Measurements from ENCODE around the gene ESR1.

ESR1 gene

DNA sequence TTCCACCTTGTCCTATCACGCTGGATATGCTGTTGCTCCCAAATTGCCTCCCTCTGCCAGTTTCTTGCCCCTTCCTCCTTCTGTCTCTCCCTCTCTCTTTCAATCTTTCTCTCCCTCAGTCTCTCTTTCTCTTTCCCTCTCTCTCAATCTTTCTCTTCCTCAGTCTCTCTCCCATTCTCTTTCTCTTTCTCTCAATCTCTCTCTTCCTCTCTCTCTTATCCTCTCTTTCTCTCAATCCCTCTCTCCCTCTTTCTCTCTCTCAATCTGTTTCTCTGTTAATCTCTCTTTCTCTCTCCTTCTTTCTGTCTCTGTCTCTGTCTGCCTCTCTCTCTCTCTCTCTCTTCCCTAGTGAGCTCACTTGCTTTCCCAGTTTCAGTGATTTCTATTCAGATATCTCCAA is 245.8 kb downstream of the ESR1 start:
- Histone ChIP-seq H2BK12ac (ENCODE audit: low read length) (no peak overlapping the region), H3K79me1 (ENCODE audit: low read depth, low read length) (peaks cover 1% of the 10 kb centered on the region), H2BK120ac (ENCODE audit: low read depth, low read length) (no peak overlapping the region), H2AK5ac (ENCODE audit: low read depth, low read length) (no peak overlapping the region), H3K4me3 (ENCODE audit: low read length in 2 of 2) (no peak overlapping the region), H3K18ac (ENCODE audit: low read length) (no peak overlapping the region), H3K9ac (ENCODE audit: low read depth, low read length, poor library complexity) (no peak overlapping the region), H3K9me3 (replicated peaks in 1 of 2; ENCODE audit: control insufficient read depth in 2 of 2, insufficient read depth in 1 of 2, low read depth in 1 of 2, low read length in 2 of 2) (no peaks in the 10 kb centered on the region), H3K36me3 (replicated peaks in 1 of 2; ENCODE audit: control insufficient read depth in 2 of 2, insufficient read depth in 2 of 2, low read length in 2 of 2) (no peaks in the 10 kb centered on the region), H2AFZ (ENCODE audit: low read length) (no peak overlapping the region), H3K23ac (ENCODE audit: low read depth, low read length, poor library complexity) (no peak overlapping the region), H2BK15ac (ENCODE audit: low read length) (no peak overlapping the region), H3K4ac (ENCODE audit: low read length) (no peak overlapping the region), H3K27ac (replicated peaks; ENCODE audit: low read length) (no peak overlapping the region), H3K4me1 (ENCODE audit: control insufficient read depth in 2 of 2, insufficient read depth in 1 of 2, low read depth in 1 of 2, low read length in 2 of 2) (peaks cover 0 to 2% of the 10 kb centered on the region in 2 donors), H3K14ac (ENCODE audit: low read length) (no peak overlapping the region), H2BK5ac (ENCODE audit: low read length) (no peak overlapping the region), H4K91ac (ENCODE audit: low read depth, low read length, poor library complexity) (no peak overlapping the region), H3K27me3 (ENCODE audit: control insufficient read depth in 3 of 3, insufficient read depth in 3 of 3, low read depth in 1 of 3, low read length in 3 of 3) (no peaks in the 10 kb centered on the region), H4K8ac (ENCODE audit: low read depth, low read length) (no peak overlapping the region), H3K4me2 (ENCODE audit: insufficient read depth, low read length, poor library complexity, severe bottlenecking) (no peak overlapping the region)
- DNase-seq (ENCODE audit: low spot score), result no peak
- WGBS, 2 donors (ENCODE audit: extremely low coverage in 2 of 2, insufficient read length in 2 of 2, insufficient replicate concordance in 1 of 2), result no CpG with 5 or more reads among the region's 1 CpG

GRCh38 chr6:152054441-152054840 is 247.0 kb downstream of the ESR1 start:
- Histone ChIP-seq H2BK120ac (ENCODE audit: low read depth, low read length) (no peak overlapping the region), H3K4me2 (ENCODE audit: insufficient read depth, low read length, poor library complexity, severe bottlenecking) (no peak overlapping the region), H2BK15ac (ENCODE audit: low read length) (no peak overlapping the region), H3K23ac (ENCODE audit: low read depth, low read length, poor library complexity) (no peak overlapping the region), H3K4ac (ENCODE audit: low read length) (no peak overlapping the region), H2AK5ac (ENCODE audit: low read depth, low read length) (no peak overlapping the region), H2BK5ac (ENCODE audit: low read length) (no peak overlapping the region), H3K79me1 (ENCODE audit: low read depth, low read length) (peaks cover 1% of the 10 kb centered on the region), H4K91ac (ENCODE audit: low read depth, low read length, poor library complexity) (no peak overlapping the region), H3K36me3 (replicated peaks in 1 of 2; ENCODE audit: control insufficient read depth in 2 of 2, insufficient read depth in 2 of 2, low read length in 2 of 2) (no peaks in the 10 kb centered on the region), H2BK12ac (ENCODE audit: low read length) (no peak overlapping the region), H3K27me3 (ENCODE audit: control insufficient read depth in 3 of 3, insufficient read depth in 3 of 3, low read depth in 1 of 3, low read length in 3 of 3) (no peaks in the 10 kb centered on the region), H3K4me3 (ENCODE audit: low read length in 2 of 2) (no peak overlapping the region), H3K9ac (ENCODE audit: low read depth, low read length, poor library complexity) (no peak overlapping the region), H3K9me3 (replicated peaks in 1 of 2; ENCODE audit: control insufficient read depth in 2 of 2, insufficient read depth in 1 of 2, low read depth in 1 of 2, low read length in 2 of 2) (no peaks in the 10 kb centered on the region), H2AFZ (ENCODE audit: low read length) (no peak overlapping the region), H3K27ac (replicated peaks; ENCODE audit: low read length) (no peak overlapping the region), H3K18ac (ENCODE audit: low read length) (no peak overlapping the region), H3K14ac (ENCODE audit: low read length) (no peak overlapping the region), H3K4me1 (ENCODE audit: control insufficient read depth in 2 of 2, insufficient read depth in 1 of 2, low read depth in 1 of 2, low read length in 2 of 2) (peaks cover 0 to 2% of the 10 kb centered on the region in 2 donors), H4K8ac (ENCODE audit: low read depth, low read length) (no peak overlapping the region)
- no CpG with 5 or more reads among the region's 7 CpGs for WGBS, 2 donors (ENCODE audit: extremely low coverage in 2 of 2, insufficient read length in 2 of 2, insufficient replicate concordance in 1 of 2)
- DNase-seq (ENCODE audit: low spot score), result no peak

DNA sequence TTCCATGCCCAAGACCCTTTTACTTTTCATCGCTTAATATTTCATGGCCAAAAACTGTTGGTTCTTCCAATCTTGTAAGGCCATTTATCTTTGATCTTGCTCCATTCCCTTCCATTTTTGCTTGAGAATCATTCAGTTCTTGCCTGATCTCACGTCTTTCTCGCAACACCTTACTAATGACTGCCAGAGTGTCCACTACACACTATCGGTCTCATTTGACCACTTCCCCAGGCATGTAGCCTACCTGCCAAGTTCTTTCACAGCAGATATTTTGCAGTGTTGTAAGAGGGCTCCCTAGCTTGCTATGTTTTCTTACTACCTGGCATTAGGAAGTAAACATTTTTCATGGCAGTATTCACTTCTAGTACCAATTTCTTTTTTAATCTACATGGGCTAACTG is 248.0 kb downstream of the ESR1 start:
- Histone ChIP-seq H2BK15ac (ENCODE audit: low read length) (no peak overlapping the region), H2BK12ac (ENCODE audit: low read length) (no peak overlapping the region), H3K27ac (replicated peaks; ENCODE audit: low read length) (no peak overlapping the region), H2AFZ (ENCODE audit: low read length) (no peak overlapping the region), H3K9me3 (replicated peaks in 1 of 2; ENCODE audit: control insufficient read depth in 2 of 2, insufficient read depth in 1 of 2, low read depth in 1 of 2, low read length in 2 of 2) (no peaks in the 10 kb centered on the region), H2BK120ac (ENCODE audit: low read depth, low read length) (no peak overlapping the region), H4K8ac (ENCODE audit: low read depth, low read length) (no peak overlapping the region), H3K79me1 (ENCODE audit: low read depth, low read length) (peaks cover 1% of the 10 kb centered on the region), H3K27me3 (ENCODE audit: control insufficient read depth in 3 of 3, insufficient read depth in 3 of 3, low read depth in 1 of 3, low read length in 3 of 3) (no peaks in the 10 kb centered on the region), H3K4me1 (ENCODE audit: control insufficient read depth in 2 of 2, insufficient read depth in 1 of 2, low read depth in 1 of 2, low read length in 2 of 2) (peaks cover 0 to 2% of the 10 kb centered on the region in 2 donors), H3K4me3 (ENCODE audit: low read length in 2 of 2) (no peak overlapping the region), H4K91ac (ENCODE audit: low read depth, low read length, poor library complexity) (no peak overlapping the region), H3K9ac (ENCODE audit: low read depth, low read length, poor library complexity) (no peak overlapping the region), H3K18ac (ENCODE audit: low read length) (no peak overlapping the region), H3K14ac (ENCODE audit: low read length) (no peak overlapping the region), H2AK5ac (ENCODE audit: low read depth, low read length) (no peak overlapping the region), H3K4ac (ENCODE audit: low read length) (no peak overlapping the region), H3K23ac (ENCODE audit: low read depth, low read length, poor library complexity) (no peak overlapping the region), H3K36me3 (replicated peaks in 1 of 2; ENCODE audit: control insufficient read depth in 2 of 2, insufficient read depth in 2 of 2, low read length in 2 of 2) (no peaks in the 10 kb centered on the region), H3K4me2 (ENCODE audit: insufficient read depth, low read length, poor library complexity, severe bottlenecking) (no peak overlapping the region), H2BK5ac (ENCODE audit: low read length) (no peak overlapping the region)
- no CpG with 5 or more reads among the region's 4 CpGs for WGBS, 2 donors (ENCODE audit: extremely low coverage in 2 of 2, insufficient read length in 2 of 2, insufficient replicate concordance in 1 of 2)
- DNase-seq (ENCODE audit: low spot score), result no peak

DNA sequence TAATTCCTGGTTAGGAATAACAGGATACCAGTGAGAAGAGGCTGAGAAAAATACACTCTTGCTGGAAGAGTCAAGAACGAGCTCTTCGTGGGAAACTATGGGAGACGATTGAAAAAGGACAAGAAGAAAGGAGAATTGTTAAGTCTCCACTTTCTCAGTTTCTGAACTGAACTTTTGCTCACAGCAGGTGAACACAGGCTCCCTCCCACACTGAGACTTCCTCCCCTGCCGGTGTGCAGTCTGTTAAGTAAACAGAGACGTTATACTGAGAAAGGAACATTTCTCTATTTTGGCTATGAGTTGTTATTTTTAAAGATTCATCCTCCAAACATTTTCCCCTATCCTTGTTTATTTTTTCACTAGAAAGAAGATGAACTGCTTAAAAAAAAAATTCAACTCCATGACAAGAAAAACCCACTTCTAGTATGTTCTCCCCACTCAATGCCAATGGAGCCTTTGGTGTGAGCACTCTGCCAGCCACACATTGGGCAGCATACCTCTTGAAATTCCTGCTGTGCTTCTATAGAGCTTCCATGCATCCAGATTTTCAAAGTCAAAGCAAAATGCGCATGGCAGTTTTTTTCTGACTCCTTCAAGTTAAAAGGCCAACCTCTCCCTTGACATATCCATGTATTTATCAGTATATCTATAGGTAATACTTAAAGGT is 250.5 kb downstream of the ESR1 start:
- Histone ChIP-seq H3K79me1 (ENCODE audit: low read depth, low read length) (peaks cover 1% of the 10 kb centered on the region), H2BK12ac (ENCODE audit: low read length) (no peak overlapping the region), H3K14ac (ENCODE audit: low read length) (no peak overlapping the region), H3K9me3 (replicated peaks in 1 of 2; ENCODE audit: control insufficient read depth in 2 of 2, insufficient read depth in 1 of 2, low read depth in 1 of 2, low read length in 2 of 2) (no peaks in the 10 kb centered on the region), H3K18ac (ENCODE audit: low read length) (no peak overlapping the region), H3K27me3 (ENCODE audit: control insufficient read depth in 3 of 3, insufficient read depth in 3 of 3, low read depth in 1 of 3, low read length in 3 of 3) (no peaks in the 10 kb centered on the region), H3K4ac (ENCODE audit: low read length) (no peak overlapping the region), H3K27ac (replicated peaks; ENCODE audit: low read length) (no peak overlapping the region), H2AK5ac (ENCODE audit: low read depth, low read length) (no peak overlapping the region), H3K4me2 (ENCODE audit: insufficient read depth, low read length, poor library complexity, severe bottlenecking) (no peak overlapping the region), H3K4me3 (ENCODE audit: low read length in 2 of 2) (no peak overlapping the region), H3K36me3 (replicated peaks in 1 of 2; ENCODE audit: control insufficient read depth in 2 of 2, insufficient read depth in 2 of 2, low read length in 2 of 2) (no peaks in the 10 kb centered on the region), H3K4me1 (ENCODE audit: control insufficient read depth in 2 of 2, insufficient read depth in 1 of 2, low read depth in 1 of 2, low read length in 2 of 2) (no peaks in the 10 kb centered on the region), H3K9ac (ENCODE audit: low read depth, low read length, poor library complexity) (no peak overlapping the region), H2BK120ac (ENCODE audit: low read depth, low read length) (no peak overlapping the region), H2AFZ (ENCODE audit: low read length) (no peak overlapping the region), H3K23ac (ENCODE audit: low read depth, low read length, poor library complexity) (no peak overlapping the region), H4K8ac (ENCODE audit: low read depth, low read length) (no peak overlapping the region), H4K91ac (ENCODE audit: low read depth, low read length, poor library complexity) (no peak overlapping the region), H2BK5ac (ENCODE audit: low read length) (no peak overlapping the region), H2BK15ac (ENCODE audit: low read length) (no peak overlapping the region)
- DNase-seq (ENCODE audit: low spot score), result no peak
- no CpG with 5 or more reads among the region's 6 CpGs for WGBS, 2 donors (ENCODE audit: extremely low coverage in 2 of 2, insufficient read length in 2 of 2, insufficient replicate concordance in 1 of 2)

Data from neuronal stem cell (in vitro differentiated cells).